ENCODE measurements around the gene RAB26.
"Not testable (repeated sequence)": the region's sequence is repeated elsewhere in the genome, so short reads cannot be mapped to it uniquely, and the experiment has no call there.

DNA sequence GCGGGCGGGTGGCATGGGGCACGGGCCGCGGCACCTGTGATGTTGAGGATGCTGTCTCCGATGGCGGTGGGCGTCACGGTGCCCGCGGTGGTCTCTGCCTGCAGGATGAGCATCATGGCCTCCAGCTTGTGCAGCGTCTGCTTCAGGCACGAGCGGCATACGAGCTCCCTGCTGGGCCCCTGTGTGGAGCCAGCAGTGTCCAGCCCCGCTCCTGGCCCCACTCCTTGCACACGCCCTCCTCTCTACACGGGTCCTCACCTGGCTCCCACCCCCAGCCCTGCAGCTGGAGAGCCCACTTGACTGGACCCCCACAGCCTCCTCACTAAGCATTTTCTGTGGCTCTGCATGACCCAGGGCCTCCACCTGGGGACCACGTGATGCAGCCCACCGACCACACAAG lies 44.0 kb upstream of the RAB26 start:
- TF ChIP-seq, protein P1, sequence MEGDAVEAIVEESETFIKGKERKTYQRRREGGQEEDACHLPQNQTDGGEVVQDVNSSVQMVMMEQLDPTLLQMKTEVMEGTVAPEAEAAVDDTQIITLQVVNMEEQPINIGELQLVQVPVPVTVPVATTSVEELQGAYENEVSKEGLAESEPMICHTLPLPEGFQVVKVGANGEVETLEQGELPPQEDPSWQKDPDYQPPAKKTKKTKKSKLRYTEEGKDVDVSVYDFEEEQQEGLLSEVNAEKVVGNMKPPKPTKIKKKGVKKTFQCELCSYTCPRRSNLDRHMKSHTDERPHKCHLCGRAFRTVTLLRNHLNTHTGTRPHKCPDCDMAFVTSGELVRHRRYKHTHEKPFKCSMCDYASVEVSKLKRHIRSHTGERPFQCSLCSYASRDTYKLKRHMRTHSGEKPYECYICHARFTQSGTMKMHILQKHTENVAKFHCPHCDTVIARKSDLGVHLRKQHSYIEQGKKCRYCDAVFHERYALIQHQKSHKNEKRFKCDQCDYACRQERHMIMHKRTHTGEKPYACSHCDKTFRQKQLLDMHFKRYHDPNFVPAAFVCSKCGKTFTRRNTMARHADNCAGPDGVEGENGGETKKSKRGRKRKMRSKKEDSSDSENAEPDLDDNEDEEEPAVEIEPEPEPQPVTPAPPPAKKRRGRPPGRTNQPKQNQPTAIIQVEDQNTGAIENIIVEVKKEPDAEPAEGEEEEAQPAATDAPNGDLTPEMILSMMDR (IDR thresholded peaks at IDR 0.05): not testable (repeated sequence)
- TF ChIP-seq POLR2A, POLR2AphosphoS5 (IDR thresholded peaks at IDR 0.05): not testable (repeated sequence)
